Subcutaneous adipose tissue (tissue), 4 donors: ENCODE data around the gene ETNK1. TPM values are rescaled to one million over a fixed set of nuclear protein-coding genes. Genes with fewer than 3 reads are reported as not detected.

Experiments
- total RNA-seq, 4 donors: library from RNA; depleted of rRNA; stranded (reverse); fragments of >200 nt; gene quantifications; one replicate each; pipeline ENCODE4 v1.1.0, GENCODE V29; 2016
- TF ChIP-seq, protein P1 (sequence below): fragments of 450-650 bp; IDR thresholded peaks from one replicate; pipeline ENCODE4 v1.5.1; 2016; ENCODE audit warnings: low read depth, mild to moderate bottlenecking, control low read depth, antibody characterized with exemption, moderate library complexity

ETNK1 gene
- 10 to 100 TPM; 31.6 to 80.6 (median 38.6) TPM for total RNA-seq

- TF ChIP-seq, protein P1, sequence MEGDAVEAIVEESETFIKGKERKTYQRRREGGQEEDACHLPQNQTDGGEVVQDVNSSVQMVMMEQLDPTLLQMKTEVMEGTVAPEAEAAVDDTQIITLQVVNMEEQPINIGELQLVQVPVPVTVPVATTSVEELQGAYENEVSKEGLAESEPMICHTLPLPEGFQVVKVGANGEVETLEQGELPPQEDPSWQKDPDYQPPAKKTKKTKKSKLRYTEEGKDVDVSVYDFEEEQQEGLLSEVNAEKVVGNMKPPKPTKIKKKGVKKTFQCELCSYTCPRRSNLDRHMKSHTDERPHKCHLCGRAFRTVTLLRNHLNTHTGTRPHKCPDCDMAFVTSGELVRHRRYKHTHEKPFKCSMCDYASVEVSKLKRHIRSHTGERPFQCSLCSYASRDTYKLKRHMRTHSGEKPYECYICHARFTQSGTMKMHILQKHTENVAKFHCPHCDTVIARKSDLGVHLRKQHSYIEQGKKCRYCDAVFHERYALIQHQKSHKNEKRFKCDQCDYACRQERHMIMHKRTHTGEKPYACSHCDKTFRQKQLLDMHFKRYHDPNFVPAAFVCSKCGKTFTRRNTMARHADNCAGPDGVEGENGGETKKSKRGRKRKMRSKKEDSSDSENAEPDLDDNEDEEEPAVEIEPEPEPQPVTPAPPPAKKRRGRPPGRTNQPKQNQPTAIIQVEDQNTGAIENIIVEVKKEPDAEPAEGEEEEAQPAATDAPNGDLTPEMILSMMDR, result no peak
Measured at GRCh38 chr12:22624870-22625761, at the start of gene ETNK1. Gene ETNK1, plus strand, starts transcription at chr12:22625171. Its CDS starts 260 bp downstream, at chr12:22625431.

- TF ChIP-seq, protein P1, result no peak
Measured at GRCh38 chr12:22576065-22576464, 48.9 kb upstream of the ETNK1 start.

DNA sequence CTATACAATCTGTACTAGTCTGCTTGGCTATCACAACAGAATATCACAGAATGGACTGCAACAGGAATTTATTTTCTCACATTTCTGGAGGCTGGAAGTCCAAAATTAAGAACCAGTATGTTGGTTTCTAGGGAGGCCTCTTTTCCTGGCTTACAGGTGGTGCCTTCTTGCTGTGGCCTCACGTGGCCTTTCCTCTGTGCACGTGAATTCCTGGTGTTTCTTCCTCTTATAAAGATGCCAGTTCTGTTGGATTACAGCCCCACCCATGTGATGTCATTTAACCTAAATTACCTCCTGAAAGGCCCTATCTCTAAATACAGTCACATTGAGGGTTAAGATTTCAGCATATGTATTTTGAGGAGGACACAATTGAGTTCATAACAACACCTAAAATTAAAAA, 48.5 kb upstream of the ETNK1 start:
- TF ChIP-seq, protein P1, result no peak

DNA sequence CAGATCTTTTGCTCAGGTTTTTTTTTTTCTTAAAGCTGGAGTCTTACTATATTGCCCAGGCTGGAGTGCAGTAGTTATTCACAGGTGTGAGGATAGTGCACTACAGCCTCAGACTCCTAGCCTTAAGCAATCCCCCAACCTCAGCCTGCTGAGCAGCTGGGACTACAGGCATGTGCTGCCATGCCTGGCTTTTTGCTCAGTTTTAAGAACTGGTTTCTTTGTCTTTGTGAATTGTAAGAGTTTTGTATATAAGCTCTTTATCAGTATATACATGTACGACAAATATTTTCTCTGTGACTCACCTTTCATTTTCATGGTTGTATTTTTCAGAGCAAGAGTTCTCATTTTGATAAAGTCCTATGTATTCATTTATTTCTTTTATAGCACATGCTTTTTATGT, 47.3 kb upstream of the ETNK1 start:
- TF ChIP-seq, protein P1, result no peak

- TF ChIP-seq, protein P1, result no peak
Measured at GRCh38 chr12:22578328-22578727, 46.6 kb upstream of the ETNK1 start.

DNA sequence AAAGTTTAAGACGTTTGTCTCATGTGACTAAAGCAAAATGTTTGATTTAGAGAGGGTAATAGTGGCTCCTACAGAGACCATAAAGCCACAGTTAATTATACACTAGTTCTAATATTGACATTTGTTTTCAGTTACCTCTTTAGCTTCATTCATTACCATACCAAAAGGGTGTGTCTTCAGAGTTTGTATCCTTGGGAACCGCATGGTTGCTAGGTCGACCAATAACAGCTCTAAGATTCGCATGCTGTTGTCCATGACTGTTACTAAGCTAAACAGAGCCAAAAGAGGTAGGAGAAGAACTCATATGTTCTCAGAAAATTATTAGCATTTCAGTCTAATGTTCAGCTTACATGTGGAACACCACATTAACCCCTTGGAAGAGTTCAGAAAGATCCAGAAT, 36.2 kb upstream of the ETNK1 start:
- TF ChIP-seq, protein P1, result no peak

DNA sequence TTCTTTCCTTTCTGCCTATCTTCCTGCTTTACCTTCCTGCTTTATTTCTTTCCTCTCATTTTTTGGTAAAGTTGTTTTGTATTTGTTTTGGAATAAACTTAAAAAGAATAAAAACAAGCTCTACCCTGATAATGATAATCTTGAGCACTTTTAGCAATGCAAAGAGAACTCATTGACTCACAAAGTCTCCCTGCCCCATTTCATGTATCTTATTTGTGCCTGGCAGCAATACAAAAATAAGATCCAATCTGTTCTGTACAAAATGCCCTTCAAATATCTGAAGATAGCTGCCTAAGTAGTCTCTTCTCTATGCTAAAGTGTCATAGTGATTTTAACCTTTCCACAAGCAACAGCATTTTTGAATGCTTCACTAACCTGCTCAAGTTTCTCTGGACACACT, 31.1 kb upstream of the ETNK1 start:
- TF ChIP-seq, protein P1, result no peak
